Measurements from ENCODE around the gene TAS2R38. TPM values are rescaled to one million over a fixed set of nuclear protein-coding genes. Genes with fewer than 3 reads are reported as not detected.

The TAS2R38 gene
- total and polyA plus RNA-seq, 2 experiments from 2014 or later = 0.24 TPM; not detected in 1

DNA sequence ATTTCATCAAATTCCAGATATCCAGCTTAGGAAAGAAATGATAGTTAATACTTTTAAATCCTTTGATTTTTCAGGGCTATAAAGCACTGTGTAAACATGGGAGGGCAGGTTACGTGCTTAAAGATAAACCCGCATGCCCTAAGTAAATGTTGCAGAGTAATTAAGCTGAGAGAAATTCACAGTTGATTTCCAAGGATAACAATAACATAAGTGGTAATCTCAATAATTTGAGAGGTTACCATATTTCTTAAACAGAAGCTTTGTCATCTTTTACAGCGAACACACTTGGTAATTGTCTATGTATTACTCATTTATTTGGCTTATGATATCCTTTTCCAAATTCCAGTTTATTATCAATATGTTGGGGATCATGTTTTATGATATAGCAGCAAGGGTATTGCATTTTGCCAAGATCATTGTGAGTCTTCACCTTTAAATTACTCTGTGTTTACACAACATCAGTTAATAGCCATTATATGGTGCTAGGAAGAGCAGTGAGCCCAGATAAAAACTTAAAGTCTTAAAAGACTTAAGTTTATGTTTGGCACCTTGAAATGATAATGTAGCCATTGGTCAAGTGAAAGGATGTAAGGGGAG, 37.5 kb upstream of the TAS2R38 start (continued):
- TF ChIP-seq, protein P1, sequence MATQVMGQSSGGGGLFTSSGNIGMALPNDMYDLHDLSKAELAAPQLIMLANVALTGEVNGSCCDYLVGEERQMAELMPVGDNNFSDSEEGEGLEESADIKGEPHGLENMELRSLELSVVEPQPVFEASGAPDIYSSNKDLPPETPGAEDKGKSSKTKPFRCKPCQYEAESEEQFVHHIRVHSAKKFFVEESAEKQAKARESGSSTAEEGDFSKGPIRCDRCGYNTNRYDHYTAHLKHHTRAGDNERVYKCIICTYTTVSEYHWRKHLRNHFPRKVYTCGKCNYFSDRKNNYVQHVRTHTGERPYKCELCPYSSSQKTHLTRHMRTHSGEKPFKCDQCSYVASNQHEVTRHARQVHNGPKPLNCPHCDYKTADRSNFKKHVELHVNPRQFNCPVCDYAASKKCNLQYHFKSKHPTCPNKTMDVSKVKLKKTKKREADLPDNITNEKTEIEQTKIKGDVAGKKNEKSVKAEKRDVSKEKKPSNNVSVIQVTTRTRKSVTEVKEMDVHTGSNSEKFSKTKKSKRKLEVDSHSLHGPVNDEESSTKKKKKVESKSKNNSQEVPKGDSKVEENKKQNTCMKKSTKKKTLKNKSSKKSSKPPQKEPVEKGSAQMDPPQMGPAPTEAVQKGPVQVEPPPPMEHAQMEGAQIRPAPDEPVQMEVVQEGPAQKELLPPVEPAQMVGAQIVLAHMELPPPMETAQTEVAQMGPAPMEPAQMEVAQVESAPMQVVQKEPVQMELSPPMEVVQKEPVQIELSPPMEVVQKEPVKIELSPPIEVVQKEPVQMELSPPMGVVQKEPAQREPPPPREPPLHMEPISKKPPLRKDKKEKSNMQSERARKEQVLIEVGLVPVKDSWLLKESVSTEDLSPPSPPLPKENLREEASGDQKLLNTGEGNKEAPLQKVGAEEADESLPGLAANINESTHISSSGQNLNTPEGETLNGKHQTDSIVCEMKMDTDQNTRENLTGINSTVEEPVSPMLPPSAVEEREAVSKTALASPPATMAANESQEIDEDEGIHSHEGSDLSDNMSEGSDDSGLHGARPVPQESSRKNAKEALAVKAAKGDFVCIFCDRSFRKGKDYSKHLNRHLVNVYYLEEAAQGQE (IDR thresholded peaks at IDR 0.05; ENCODE audit: unreplicated experiment) = no peak
- TF ChIP-seq NANOG (IDR thresholded peaks at IDR 0.05; ENCODE audit: borderline replicate concordance) (no peak), POLR2AphosphoS5 (IDR thresholded peaks at IDR 0.05; ENCODE audit: low read depth) (no peak), EZH2phosphoT487 (IDR thresholded peaks at IDR 0.05; ENCODE audit: unreplicated experiment) (no peak)

GRCh38 chr7:142009187-142009586, 35.6 kb upstream of the TAS2R38 start:
- Mint-ChIP-seq H3K27ac (no peak overlapping the region), H3K4me1 (peaks cover 7% of the 10 kb centered on the region; the same call in 2 of the 3 replicates), H3K27me3 (ENCODE audit: insufficient read depth, low read depth, poor library complexity) (no peaks in the 10 kb centered on the region), H3K4me3 (no peak overlapping the region), H3K36me3 (ENCODE audit: low read depth) (no peaks in the 10 kb centered on the region), H3K9me3 (no peaks in the 10 kb centered on the region)
- Histone ChIP-seq H3K36me3 (ENCODE audit: insufficient read depth) (no peaks in the 10 kb centered on the region), H3K4me3 (no peak overlapping the region), H2AFZ (no peak overlapping the region), H3K79me2 (replicated peaks; ENCODE audit: insufficient read depth) (no peaks in the 10 kb centered on the region), H3K9me2 (ENCODE audit: insufficient read depth) (0 out of 2 replicates have a peak, but pooled peaks cover 4% of the 10 kb centered on the region), H4K20me1 (replicated peaks; ENCODE audit: insufficient read depth) (no peaks in the 10 kb centered on the region), H3K4me2 (no peak overlapping the region), H3F3A (replicated peaks; ENCODE audit: low read depth) (no peaks in the 10 kb centered on the region), H3K27ac (ENCODE audit: low read depth) (no peak overlapping the region), H3K4me1 (ENCODE audit: insufficient read depth) (no peaks in the 10 kb centered on the region), H3K27me3 (ENCODE audit: insufficient read depth) (no peaks in the 10 kb centered on the region)
- TF ChIP-seq STAT1 (IDR thresholded peaks at IDR 0.05; ENCODE audit: unreplicated experiment) = no peak
- TF ChIP-seq JUNB (IDR thresholded peaks at IDR 0.05; ENCODE audit: unreplicated experiment) = no peak
- ATAC-seq = no peak
- DNase-seq (ENCODE audit: low spot score) = no peak

- no peak overlapping the region for H3K27ac Mint-ChIP-seq
- no peaks in the 10 kb centered on the region for H3K4me1 Mint-ChIP-seq
- no peak for DNase-seq (ENCODE audit: low spot score)
- Histone ChIP-seq H3K4me1 (ENCODE audit: insufficient read depth) (no peaks in the 10 kb centered on the region), H3K27me3 (ENCODE audit: insufficient read depth) (no peaks in the 10 kb centered on the region), H3F3A (replicated peaks; ENCODE audit: low read depth) (no peaks in the 10 kb centered on the region), H3K4me3 (no peak overlapping the region), H3K27ac (ENCODE audit: low read depth) (no peak overlapping the region), H3K9me2 (ENCODE audit: insufficient read depth) (peaks cover under 1% of the 10 kb centered on the region; the same call in 1 of the 2 replicates), H4K20me1 (replicated peaks; ENCODE audit: insufficient read depth) (no peaks in the 10 kb centered on the region), H3K79me2 (replicated peaks; ENCODE audit: insufficient read depth) (no peaks in the 10 kb centered on the region), H3K36me3 (ENCODE audit: insufficient read depth) (no peaks in the 10 kb centered on the region), H2AFZ (no peak overlapping the region), H3K4me2 (no peak overlapping the region)
- no peaks in the 10 kb centered on the region for H3K27me3 Mint-ChIP-seq (ENCODE audit: insufficient read depth, low read depth, poor library complexity)
- TF ChIP-seq NANOG (IDR thresholded peaks at IDR 0.05; ENCODE audit: borderline replicate concordance) (no peak), POLR2AphosphoS5 (IDR thresholded peaks at IDR 0.05; ENCODE audit: low read depth) (no peak), EZH2phosphoT487 (IDR thresholded peaks at IDR 0.05; ENCODE audit: unreplicated experiment) (no peak), ETS1 (IDR thresholded peaks at IDR 0.05) (no peak), CREB1 (CRISPR knock-in tag; IDR thresholded peaks at IDR 0.05; ENCODE audit: low read depth) (no peak), ZNF114 (CRISPR knock-in tag; IDR thresholded peaks at IDR 0.05) (no peak)
- TF ChIP-seq, protein P1 (IDR thresholded peaks at IDR 0.05; ENCODE audit: unreplicated experiment) = no peak
- ATAC-seq = no peak
- H3K9me3 Mint-ChIP-seq = no peaks in the 10 kb centered on the region
- H3K4me3 Mint-ChIP-seq = no peak overlapping the region
- H3K36me3 Mint-ChIP-seq (ENCODE audit: low read depth) = no peaks in the 10 kb centered on the region
Measured at GRCh38 chr7:142006577-142006976, 33.0 kb upstream of the TAS2R38 start.
